CD4-positive, alpha-beta T cell treated with Interleukin-12 subunit alpha and Interleukin-12 subunit beta, for 1 hour (primary cell): ENCODE results near the gene B3GALT5.

Experiments used
- DNase-seq: peaks from one replicate; pipeline ENCODE4 v3.0.0-alpha.2; 2020

B3GALT5 gene

GRCh38 chr21:39648879-39649278, 36.1 kb downstream of the B3GALT5 start:
- no peak for DNase-seq

GRCh38 chr21:39649526-39649925, 36.8 kb downstream of the B3GALT5 start:
- no peak for DNase-seq

GRCh38 chr21:39650306-39650705, 37.6 kb downstream of the B3GALT5 start:
- no peak for DNase-seq

- DNase-seq, result no peak
These were observed 38.1 kb downstream of the B3GALT5 start for GRCh38 chr21:39650801-39651200.

- no peak for DNase-seq
These were observed 38.5 kb downstream of the B3GALT5 start for GRCh38 chr21:39651206-39651605.

- DNase-seq, result no peak
These were observed 42.2 kb downstream of the B3GALT5 start for GRCh38 chr21:39654951-39655350.

- no peak for DNase-seq
These were observed 42.8 kb downstream of the B3GALT5 start for GRCh38 chr21:39655589-39655988.

- DNase-seq, result no peak
These were observed 43.5 kb downstream of the B3GALT5 start for GRCh38 chr21:39656209-39656608.

- DNase-seq, result no peak
These were observed 44.5 kb downstream of the B3GALT5 start for GRCh38 chr21:39657091-39657689.

- no peak for DNase-seq
These were observed 45.3 kb downstream of the B3GALT5 start for GRCh38 chr21:39658066-39658465.

- no peak for DNase-seq
These were observed 46.5 kb downstream of the B3GALT5 start for GRCh38 chr21:39659070-39659815.

- no peak for DNase-seq
These were observed 47.6 kb downstream of the B3GALT5 start for GRCh38 chr21:39660191-39660980.

GRCh38 chr21:39661121-39661520, 48.4 kb downstream of the B3GALT5 start:
- no peak for DNase-seq

GRCh38 chr21:39661740-39662139, 49.0 kb downstream of the B3GALT5 start:
- no peak for DNase-seq

GRCh38 chr21:39662411-39662953, 49.7 kb downstream of the B3GALT5 start:
- no peak for DNase-seq

GRCh38 chr21:39663066-39663465, 50.3 kb downstream of the B3GALT5 start:
- no peak for DNase-seq

- DNase-seq, result no peak
These were observed 51.2 kb downstream of the B3GALT5 start for GRCh38 chr21:39663742-39664492.

- DNase-seq, result no peak
These were observed 51.8 kb downstream of the B3GALT5 start for GRCh38 chr21:39664586-39664985.

GRCh38 chr21:39666026-39666425, 53.3 kb downstream of the B3GALT5 start:
- no peak for DNase-seq

- no peak for DNase-seq
These were observed 54.1 kb downstream of the B3GALT5 start for GRCh38 chr21:39666681-39667315.

GRCh38 chr21:39667353-39667891, 54.7 kb downstream of the B3GALT5 start:
- no peak for DNase-seq

GRCh38 chr21:39668369-39668768, 55.6 kb downstream of the B3GALT5 start:
- DNase-seq, result no peak
